A673 (cell line): Measurements from ENCODE around the gene NIN. TPM values are rescaled to one million over a fixed set of nuclear protein-coding genes. Genes with fewer than 3 reads are reported as not detected.

Experiments used
- BruUV-seq: library from RNA; stranded (reverse); fragments of 400-500 nt; replicated peaks from 2 replicates; lab custom pipeline; 2021; lab: Mats Ljungman, UMichigan
- CTCF ChIA-PET: fragments of 300-600 bp; sonication (Branson Sonifier 250); formaldehyde crosslinking; loops from one replicate; lab custom pipeline; 2022; ENCODE audit warnings: antibody characterized with exemption; lab: Charles Lee
- POLR2A ChIA-PET: fragments of 300-600 bp; sonication (Branson Sonifier 250); formaldehyde crosslinking; loops from one replicate; lab custom pipeline; 2022; ENCODE audit warnings: antibody characterized with exemption; ENCODE audit not compliant: low non-redundant PET; lab: Charles Lee
- DNase-seq: peaks from one replicate; pipeline ENCODE4 v3.0.0-alpha.2; 2015; ENCODE audit warnings: low spot score
- H3K27ac ChIP-seq: fragments of 200-600 bp; sonication (generic); 2 replicates; pipeline ENCODE4 v1.5.1; 2016; ENCODE audit warnings: mixed run types, low read depth, mild to moderate bottlenecking, mixed read lengths, antibody characterized with exemption, low read length; ENCODE audit not compliant: poor library complexity, severe bottlenecking
- H3K27me3 ChIP-seq: fragments of 200-600 bp; sonication (generic); replicated peaks from 2 replicates; pipeline ENCODE4 v1.6.1; 2017; ENCODE audit warnings: mixed run types, low read depth, mild to moderate bottlenecking, mixed read lengths, antibody characterized with exemption, low read length; ENCODE audit not compliant: insufficient read depth, poor library complexity
- H3K36me3 ChIP-seq: fragments of 200-600 bp; sonication (generic); 2 replicates; pipeline ENCODE4 v1.6.1; 2016; ENCODE audit warnings: mixed run types, mild to moderate bottlenecking, mixed read lengths, antibody characterized with exemption, low read length; ENCODE audit not compliant: insufficient read depth, poor library complexity, severe bottlenecking
- H3K4me1 ChIP-seq: fragments of 200-600 bp; sonication (generic); 2 replicates; pipeline ENCODE4 v1.6.1; 2017; ENCODE audit warnings: mixed run types, mild to moderate bottlenecking, mixed read lengths, antibody characterized with exemption, low read length; ENCODE audit not compliant: insufficient read depth, poor library complexity, severe bottlenecking
- H3K4me3 ChIP-seq: fragments of 200-600 bp; sonication (generic); 2 replicates; pipeline ENCODE4 v1.5.1; 2016; ENCODE audit warnings: low read depth, mixed run types, mild to moderate bottlenecking, mixed read lengths, low read length; ENCODE audit not compliant: poor library complexity, severe bottlenecking
- H3K9me3 ChIP-seq: fragments of 200-600 bp; sonication (generic); 2 replicates; pipeline ENCODE4 v1.6.1; 2016; ENCODE audit warnings: mixed run types, low read depth, mild to moderate bottlenecking, mixed read lengths, antibody characterized with exemption, low read length; ENCODE audit not compliant: poor library complexity, severe bottlenecking
- EZH2 ChIP-seq: fragments of 200-600 bp; sonication (generic); IDR thresholded peaks from 2 replicates; pipeline ENCODE4 v1.6.1; 2017; ENCODE audit warnings: borderline replicate concordance, low read depth, mild to moderate bottlenecking, mixed read lengths, antibody characterized with exemption, low read length; ENCODE audit not compliant: poor library complexity, severe bottlenecking
- intact Hi-C: fragments of 100-400 bp; cut with micrococcal nuclease; formaldehyde crosslinking; loops from one replicate; pipeline ENCODE4 v1.10.0; 2022; ENCODE audit not compliant: unreplicated experiment
- total RNA-seq: library from RNA; stranded (reverse); gene quantifications from 2 replicates; pipeline ENCODE4 v1.2.3, GENCODE V29; 2021
- TF ChIP-seq, protein P1 (sequence below): fragments of 300-800, 200-600 bp; sonication (generic); conservative IDR thresholded peaks from 2 replicates; pipeline ENCODE4 v1.5.1; 2017; ENCODE audit warnings: low read depth, mild to moderate bottlenecking, antibody characterized with exemption, low read length, moderate library complexity, mixed read lengths

Gene NIN
- total RNA-seq, 1 experiment from 2014 or later, result 63.5 TPM

GRCh38 chr14:50784683-50785456, 46.1 kb downstream of the NIN start:
- Histone ChIP-seq H3K4me3 (no peak overlapping the region), H3K36me3 (no peaks in the 10 kb centered on the region), H3K9me3 (no peaks in the 10 kb centered on the region), H3K4me1 (peaks cover 25% of the 10 kb centered on the region), H3K27ac (no peak overlapping the region), H3K27me3 (no peaks in the 10 kb centered on the region)
- no TSS peak for BruUV-seq
- TF ChIP-seq, protein P1, sequence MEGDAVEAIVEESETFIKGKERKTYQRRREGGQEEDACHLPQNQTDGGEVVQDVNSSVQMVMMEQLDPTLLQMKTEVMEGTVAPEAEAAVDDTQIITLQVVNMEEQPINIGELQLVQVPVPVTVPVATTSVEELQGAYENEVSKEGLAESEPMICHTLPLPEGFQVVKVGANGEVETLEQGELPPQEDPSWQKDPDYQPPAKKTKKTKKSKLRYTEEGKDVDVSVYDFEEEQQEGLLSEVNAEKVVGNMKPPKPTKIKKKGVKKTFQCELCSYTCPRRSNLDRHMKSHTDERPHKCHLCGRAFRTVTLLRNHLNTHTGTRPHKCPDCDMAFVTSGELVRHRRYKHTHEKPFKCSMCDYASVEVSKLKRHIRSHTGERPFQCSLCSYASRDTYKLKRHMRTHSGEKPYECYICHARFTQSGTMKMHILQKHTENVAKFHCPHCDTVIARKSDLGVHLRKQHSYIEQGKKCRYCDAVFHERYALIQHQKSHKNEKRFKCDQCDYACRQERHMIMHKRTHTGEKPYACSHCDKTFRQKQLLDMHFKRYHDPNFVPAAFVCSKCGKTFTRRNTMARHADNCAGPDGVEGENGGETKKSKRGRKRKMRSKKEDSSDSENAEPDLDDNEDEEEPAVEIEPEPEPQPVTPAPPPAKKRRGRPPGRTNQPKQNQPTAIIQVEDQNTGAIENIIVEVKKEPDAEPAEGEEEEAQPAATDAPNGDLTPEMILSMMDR, result no peak
- no peak for TF ChIP-seq EZH2
- intact Hi-C loops, result no loop called here
- ChIA-PET POLR2A (no interaction called here), CTCF (no interaction called here)
- no peak for DNase-seq

DNA sequence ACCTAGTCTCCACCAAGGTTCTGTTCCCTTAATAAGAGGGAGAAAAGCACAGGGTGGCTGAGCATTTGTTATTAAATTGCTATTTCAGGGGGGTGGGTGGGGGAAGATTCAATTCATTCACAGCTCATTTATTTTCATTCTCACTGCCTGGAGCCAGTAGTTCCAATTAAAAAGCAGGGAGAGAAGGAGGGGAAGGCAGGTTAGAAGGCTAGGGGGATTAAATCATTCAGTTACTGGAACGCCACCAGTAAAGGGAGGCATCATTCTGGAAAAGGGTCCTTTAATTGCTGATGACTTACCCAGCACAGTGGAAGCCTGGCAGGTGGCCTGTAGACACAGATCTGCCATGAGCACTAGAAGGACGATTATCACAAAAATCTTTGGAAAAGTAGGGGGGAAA, 47.4 kb downstream of the NIN start:
- POLR2A ChIA-PET, result no interaction called here
- Histone ChIP-seq H3K27ac (no peak overlapping the region), H3K27me3 (no peaks in the 10 kb centered on the region), H3K9me3 (no peaks in the 10 kb centered on the region), H3K4me1 (peaks cover 25% of the 10 kb centered on the region), H3K4me3 (no peak overlapping the region), H3K36me3 (no peaks in the 10 kb centered on the region)
- BruUV-seq, result no TSS peak
- intact Hi-C loops, result no loop called here
- no peak for DNase-seq
- TF ChIP-seq, protein P1, result no peak
- TF ChIP-seq EZH2, result no peak
- CTCF ChIA-PET, result no interaction called here

DNA sequence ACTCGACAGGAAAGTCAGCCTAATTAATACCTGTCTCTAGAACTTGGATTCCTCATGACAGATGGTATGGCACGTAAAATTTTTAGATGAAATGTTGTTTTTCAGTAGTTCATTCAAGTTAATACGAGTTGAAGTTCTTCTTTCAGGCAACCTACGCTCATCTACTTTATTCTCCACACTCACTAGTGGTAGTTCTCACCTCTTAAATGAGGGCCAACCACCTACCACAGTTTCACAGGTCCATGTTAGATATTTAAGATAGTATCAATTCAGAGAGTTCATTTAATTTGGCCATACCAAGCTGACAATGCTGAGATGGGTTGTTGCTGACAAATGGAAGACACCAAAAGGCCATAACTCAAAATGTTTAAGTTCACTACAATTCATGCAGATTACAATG, 50.6 kb downstream of the NIN start:
- H3K27me3 ChIP-seq, result no peaks in the 10 kb centered on the region
- no peaks in the 10 kb centered on the region for H3K36me3 ChIP-seq
- ChIA-PET CTCF (no interaction called here), POLR2A (no interaction called here)
- intact Hi-C loops, result no loop called here
- no peaks in the 10 kb centered on the region for H3K9me3 ChIP-seq
- TF ChIP-seq EZH2, result no peak
- TF ChIP-seq, protein P1, result no peak
- no TSS peak for BruUV-seq
- no peak overlapping the region for H3K27ac ChIP-seq
- DNase-seq, result no peak
- no peak overlapping the region for H3K4me3 ChIP-seq
- peaks cover 12% of the 10 kb centered on the region for H3K4me1 ChIP-seq
